GM11168 (cell line): ENCODE results near the gene SERPING1.

Experiments
- in situ Hi-C: fragments of 300-500 bp; cut with MboI; formaldehyde crosslinking; loops from one replicate; pipeline ENCODE4 v1.12.0; 2022; ENCODE audit warnings: low sequenced_read_pairs; ENCODE audit not compliant: unreplicated experiment

Gene SERPING1

GRCh38 chr11:57597461-57597915, at the start of gene SERPING1:
SERPING1 (plus strand) TSS chr11:57597685; CDS start chr11:57598271, 586 bp downstream.
- in situ Hi-C loops, result no loop called here

- in situ Hi-C loops, result no loop called here
These were observed 49.6 kb upstream of the SERPING1 start for GRCh38 chr11:57547854-57548377.

GRCh38 chr11:57549983-57550382, 47.5 kb upstream of the SERPING1 start:
- in situ Hi-C loops, result no loop called here

GRCh38 chr11:57551941-57552340, 45.5 kb upstream of the SERPING1 start:
- in situ Hi-C loops, result no loop called here

GRCh38 chr11:57552479-57552878, 45.0 kb upstream of the SERPING1 start:
- in situ Hi-C loops, result no loop called here

- in situ Hi-C loops, result no loop called here
These were observed 42.1 kb upstream of the SERPING1 start for GRCh38 chr11:57555393-57555792.

GRCh38 chr11:57556041-57556440, 41.4 kb upstream of the SERPING1 start:
- in situ Hi-C loops, result no loop called here

GRCh38 chr11:57560146-57560545, 37.3 kb upstream of the SERPING1 start:
- in situ Hi-C loops, result no loop called here

- in situ Hi-C loops, result no loop called here
These were observed 34.9 kb upstream of the SERPING1 start for GRCh38 chr11:57562596-57562995.

- in situ Hi-C loops, result no loop called here
These were observed 31.2 kb upstream of the SERPING1 start for GRCh38 chr11:57566005-57566904.

GRCh38 chr11:57566905-57567514, 30.5 kb upstream of the SERPING1 start:
- in situ Hi-C loops, result no loop called here

GRCh38 chr11:57567515-57568329, 29.8 kb upstream of the SERPING1 start, which contains the start of gene UBE2L6:
UBE2L6 (minus strand) TSS chr11:57567672; CDS start chr11:57567611, 61 bp downstream.
- in situ Hi-C loops, result no loop called here

GRCh38 chr11:57568330-57568766, 29.1 kb upstream of the SERPING1 start:
- in situ Hi-C loops, result no loop called here

GRCh38 chr11:57571606-57572005, 25.9 kb upstream of the SERPING1 start:
- in situ Hi-C loops, result no loop called here

GRCh38 chr11:57574061-57574460, 23.4 kb upstream of the SERPING1 start:
- in situ Hi-C loops, result no loop called here

GRCh38 chr11:57584341-57584740, 13.1 kb upstream of the SERPING1 start:
- in situ Hi-C loops, result no loop called here

GRCh38 chr11:57585301-57585700, 12.2 kb upstream of the SERPING1 start:
- in situ Hi-C loops, result no loop called here

- in situ Hi-C loops, result no loop called here
These were observed 10.7 kb upstream of the SERPING1 start for GRCh38 chr11:57586711-57587245.

GRCh38 chr11:57588046-57588710, 9.3 kb upstream of the SERPING1 start:
- in situ Hi-C loops, result no loop called here
